Mammary epithelial cell (primary cell): ENCODE data around the gene SLC38A10.

Source experiments
- EZH2 ChIP-seq: IDR thresholded peaks from 2 replicates; pipeline ENCODE4 v1.6.1; 2012; ENCODE audit warnings: low read length, inconsistent platforms, borderline replicate concordance
- TF ChIP-seq, protein P1 (sequence below), 2 donors: IDR thresholded peaks in 1 of 2; conservative IDR thresholded peaks in 1 of 2; 2 replicates each; pipeline ENCODE4 v1.5.1; 2011 to 2012; ENCODE audit warnings: inconsistent platforms in 2 of 2, low read length in 2 of 2, mild to moderate bottlenecking in 2 of 2, control low read depth in 1 of 2, low read depth in 1 of 2; ENCODE audit not compliant: insufficient read depth in 1 of 2; ENCODE audit errors: extremely low read depth in 1 of 2

DNA sequence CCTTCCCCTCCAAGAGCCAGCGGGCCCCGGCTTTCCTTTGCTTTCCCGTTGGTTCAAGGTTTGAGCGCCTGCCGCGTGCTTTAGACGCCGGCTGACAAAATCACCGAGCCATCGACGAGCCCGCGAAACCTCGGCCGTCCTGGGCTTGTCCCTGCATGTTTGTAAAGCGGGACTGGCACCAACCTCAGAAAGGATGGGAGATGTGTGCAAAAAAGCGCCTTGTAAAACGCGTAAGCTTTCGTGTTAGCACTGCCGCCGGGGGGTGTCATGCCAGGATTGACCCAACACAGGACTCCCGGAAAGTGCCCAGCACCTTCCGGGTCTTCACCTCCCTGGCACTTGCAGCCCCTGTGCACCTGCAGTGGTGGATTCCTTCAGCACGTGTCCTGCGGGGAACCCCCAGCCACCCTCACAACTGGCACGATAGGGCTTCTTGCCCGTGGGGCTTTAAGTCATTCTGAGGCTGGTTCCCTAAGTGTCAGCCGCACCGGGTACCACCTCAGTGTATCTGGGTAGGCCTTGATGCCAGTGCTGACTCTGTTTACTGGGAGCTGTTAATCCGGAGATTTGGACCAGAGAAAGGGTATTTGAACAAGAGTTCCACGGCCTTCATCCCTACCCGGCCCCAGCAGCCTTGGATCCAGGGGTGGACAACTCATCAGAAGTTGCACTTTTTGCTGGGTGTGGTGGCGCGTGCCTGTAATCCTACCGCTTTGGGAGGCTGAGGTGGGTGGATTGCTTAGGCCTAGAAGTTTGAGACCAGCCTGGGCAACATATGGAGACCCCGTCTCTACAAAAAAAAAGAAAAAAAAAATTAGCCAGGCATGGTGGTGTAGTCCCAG lies 55.2 kb downstream of the SLC38A10 start:
- TF ChIP-seq, protein P1, sequence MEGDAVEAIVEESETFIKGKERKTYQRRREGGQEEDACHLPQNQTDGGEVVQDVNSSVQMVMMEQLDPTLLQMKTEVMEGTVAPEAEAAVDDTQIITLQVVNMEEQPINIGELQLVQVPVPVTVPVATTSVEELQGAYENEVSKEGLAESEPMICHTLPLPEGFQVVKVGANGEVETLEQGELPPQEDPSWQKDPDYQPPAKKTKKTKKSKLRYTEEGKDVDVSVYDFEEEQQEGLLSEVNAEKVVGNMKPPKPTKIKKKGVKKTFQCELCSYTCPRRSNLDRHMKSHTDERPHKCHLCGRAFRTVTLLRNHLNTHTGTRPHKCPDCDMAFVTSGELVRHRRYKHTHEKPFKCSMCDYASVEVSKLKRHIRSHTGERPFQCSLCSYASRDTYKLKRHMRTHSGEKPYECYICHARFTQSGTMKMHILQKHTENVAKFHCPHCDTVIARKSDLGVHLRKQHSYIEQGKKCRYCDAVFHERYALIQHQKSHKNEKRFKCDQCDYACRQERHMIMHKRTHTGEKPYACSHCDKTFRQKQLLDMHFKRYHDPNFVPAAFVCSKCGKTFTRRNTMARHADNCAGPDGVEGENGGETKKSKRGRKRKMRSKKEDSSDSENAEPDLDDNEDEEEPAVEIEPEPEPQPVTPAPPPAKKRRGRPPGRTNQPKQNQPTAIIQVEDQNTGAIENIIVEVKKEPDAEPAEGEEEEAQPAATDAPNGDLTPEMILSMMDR (conservative IDR thresholded peaks at IDR 0.05 in 1 of 2, IDR thresholded peaks at IDR 0.05 in 1 of 2; ENCODE audit: extremely low read depth in 1 of 2, insufficient read depth in 1 of 2, low read depth in 1 of 2, low read length in 2 of 2): no peak
- TF ChIP-seq EZH2: no peak
